ENCODE results near the gene PTPRD. TPM values are rescaled to one million over a fixed set of nuclear protein-coding genes. Genes with fewer than 3 reads are reported as not detected.

Gene PTPRD
- total RNA-seq (2014; rRNA removed; shearing (Covaris generic)), result 4.5 and 5.7 TPM in 2 replicates

- DNase-seq (ENCODE audit: low read depth), result peak; percentile 75
Observed at GRCh38 chr9:10612641-10613398, at the start of gene PTPRD. Gene PTPRD (minus strand): TSS chr9:10613002.

- no peak for DNase-seq (ENCODE audit: low read depth)
Observed at GRCh38 chr9:10661994-10662393, 49.2 kb upstream of the PTPRD start.

DNA sequence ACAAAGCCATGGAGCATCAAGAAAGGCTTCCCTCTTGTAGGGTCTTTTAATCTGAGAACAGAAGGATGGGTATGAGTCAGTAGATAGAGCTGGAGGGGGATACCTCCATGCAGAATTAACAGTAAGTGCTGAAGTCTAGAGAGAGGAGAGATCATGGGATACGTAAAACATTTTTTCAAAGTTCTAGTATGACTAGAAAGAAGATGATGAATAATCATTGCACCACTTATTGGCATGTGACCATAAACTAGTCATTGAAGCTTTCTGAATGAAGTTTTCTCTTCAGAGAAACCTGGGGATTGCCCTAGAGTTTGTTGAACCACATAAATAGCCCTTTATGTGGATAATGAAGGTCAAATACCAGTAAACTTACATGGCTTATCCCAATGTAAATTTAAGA is 48.6 kb upstream of the PTPRD start:
- DNase-seq (ENCODE audit: low read depth), result no peak

DNA sequence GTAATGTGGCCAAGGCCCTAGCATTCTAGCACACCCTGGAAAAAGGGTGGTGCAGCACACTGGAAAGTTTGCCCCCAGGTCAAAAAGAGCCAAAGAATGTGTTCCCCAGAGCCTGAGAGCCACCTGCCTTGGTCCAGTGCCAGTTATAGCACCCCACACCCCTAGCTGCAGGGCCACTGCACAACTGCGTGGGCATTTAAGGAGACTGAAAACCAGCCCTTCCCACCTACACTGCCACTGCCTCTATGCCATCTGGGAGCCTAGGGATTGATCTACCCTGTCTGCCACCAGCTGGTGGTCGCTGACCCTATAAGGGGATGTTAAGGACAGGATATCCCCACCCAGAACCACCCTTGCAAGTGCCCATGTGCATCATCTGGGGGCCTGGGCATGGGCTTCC is 38.2 kb upstream of the PTPRD start:
- no peak for DNase-seq (ENCODE audit: low read depth)

- DNase-seq (ENCODE audit: low read depth), result no peak
Observed at GRCh38 chr9:10649076-10649475, 36.3 kb upstream of the PTPRD start.

GRCh38 chr9:10633785-10634184 is 21.0 kb upstream of the PTPRD start:
- DNase-seq (ENCODE audit: low read depth), result peak; percentile 23

DNA sequence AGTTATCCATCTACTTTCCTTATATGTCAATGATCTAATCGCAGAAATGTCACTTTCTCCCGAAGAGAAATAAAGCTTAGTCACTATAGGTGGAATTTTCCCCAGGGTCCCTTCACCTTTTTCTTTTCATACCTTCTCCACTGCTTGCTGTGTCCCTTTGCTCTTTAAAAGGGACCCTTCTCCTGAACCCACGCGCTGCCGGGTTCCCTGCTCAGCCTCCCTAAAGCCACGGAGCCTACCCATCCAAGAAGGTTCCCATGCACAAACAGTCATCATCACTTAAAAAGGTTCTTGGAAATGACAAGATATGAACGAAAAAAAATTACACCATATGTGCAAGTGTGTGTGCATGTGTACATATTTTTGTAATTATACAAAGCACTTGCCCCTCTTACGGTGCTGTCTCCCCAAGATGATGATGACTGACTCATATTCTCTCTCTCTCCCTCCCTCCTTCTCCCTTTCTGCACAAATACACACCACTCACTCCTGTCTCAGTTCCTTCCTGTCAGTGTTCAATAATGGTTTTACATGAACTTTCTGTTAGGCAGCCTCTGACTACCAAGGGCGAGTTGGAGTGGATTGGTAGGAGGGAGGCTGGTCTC is 1.5 kb upstream of the PTPRD start:
- DNase-seq (ENCODE audit: low read depth), result peak; percentile 28

- DNase-seq (ENCODE audit: low read depth), result peak; percentile 5
Observed at GRCh38 chr9:10613419-10613818, 617 bp upstream of the PTPRD start.

DNA sequence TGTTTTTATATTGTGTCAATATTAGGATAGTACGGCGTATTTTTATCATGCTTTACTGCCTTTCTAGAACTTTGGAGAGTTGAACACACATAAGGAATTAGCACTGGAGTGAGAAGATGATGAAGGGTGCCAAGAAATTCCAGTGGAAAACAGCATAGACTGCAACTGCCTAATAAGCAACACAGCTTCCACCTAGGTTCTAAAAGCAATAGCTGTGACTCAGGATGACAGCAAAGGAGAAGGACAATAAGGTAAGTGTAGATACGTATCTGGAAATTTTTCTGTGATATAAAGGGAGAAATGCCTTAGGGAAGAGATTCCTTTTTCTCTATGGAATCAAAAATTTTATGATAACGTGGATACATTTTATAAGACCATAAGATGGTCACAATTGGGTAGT is 7.4 kb downstream of the PTPRD start:
- no peak for DNase-seq (ENCODE audit: low read depth)

GRCh38 chr9:10604927-10605326 is 7.9 kb downstream of the PTPRD start:
- no peak for DNase-seq (ENCODE audit: low read depth)

- DNase-seq (ENCODE audit: low read depth), result no peak
Observed at GRCh38 chr9:10597801-10598200, 15.0 kb downstream of the PTPRD start.

GRCh38 chr9:10594482-10594881 is 18.3 kb downstream of the PTPRD start:
- DNase-seq (ENCODE audit: low read depth), result no peak

DNA sequence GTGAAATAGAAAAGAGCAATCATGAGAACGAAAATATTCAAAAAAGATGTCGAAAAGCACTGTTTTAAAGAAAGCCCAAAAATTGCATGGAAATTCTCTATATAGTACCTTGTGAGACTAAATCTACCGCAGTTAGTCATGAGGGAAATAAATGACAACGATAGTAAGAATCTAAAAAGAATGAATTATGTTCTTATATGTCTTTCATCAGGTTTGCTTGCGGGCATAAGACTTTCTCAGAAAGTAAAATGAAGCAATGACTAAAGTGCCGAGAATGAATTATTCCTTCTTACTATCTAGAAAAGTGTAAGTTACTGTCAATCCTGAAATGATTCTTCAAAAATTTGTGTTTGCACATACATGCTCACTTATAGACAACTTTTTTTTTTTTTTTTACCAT is 26.4 kb downstream of the PTPRD start:
- no peak for DNase-seq (ENCODE audit: low read depth)

DNA sequence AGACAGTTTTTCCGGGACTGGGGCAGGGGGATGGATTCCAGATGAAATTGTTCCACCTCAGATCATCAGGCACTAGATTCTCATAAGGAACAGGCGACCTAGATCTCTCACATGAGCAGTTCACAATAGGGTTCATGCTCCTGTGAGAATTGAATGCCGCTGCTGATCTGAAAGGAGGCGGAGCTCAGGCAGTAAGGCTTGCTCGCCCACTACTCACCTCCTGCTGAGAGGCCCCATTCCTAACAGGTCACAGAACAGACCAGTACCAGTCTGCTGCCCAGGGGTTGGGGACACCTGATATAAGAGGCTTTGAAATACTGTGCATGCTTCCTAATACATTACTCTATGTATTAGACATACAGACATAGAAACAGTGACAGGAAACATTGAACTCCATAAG is 41.1 kb downstream of the PTPRD start:
- no peak for DNase-seq (ENCODE audit: low read depth)

- DNase-seq (ENCODE audit: low read depth), result no peak
Observed at GRCh38 chr9:10566848-10567247, 46.0 kb downstream of the PTPRD start.

DNA sequence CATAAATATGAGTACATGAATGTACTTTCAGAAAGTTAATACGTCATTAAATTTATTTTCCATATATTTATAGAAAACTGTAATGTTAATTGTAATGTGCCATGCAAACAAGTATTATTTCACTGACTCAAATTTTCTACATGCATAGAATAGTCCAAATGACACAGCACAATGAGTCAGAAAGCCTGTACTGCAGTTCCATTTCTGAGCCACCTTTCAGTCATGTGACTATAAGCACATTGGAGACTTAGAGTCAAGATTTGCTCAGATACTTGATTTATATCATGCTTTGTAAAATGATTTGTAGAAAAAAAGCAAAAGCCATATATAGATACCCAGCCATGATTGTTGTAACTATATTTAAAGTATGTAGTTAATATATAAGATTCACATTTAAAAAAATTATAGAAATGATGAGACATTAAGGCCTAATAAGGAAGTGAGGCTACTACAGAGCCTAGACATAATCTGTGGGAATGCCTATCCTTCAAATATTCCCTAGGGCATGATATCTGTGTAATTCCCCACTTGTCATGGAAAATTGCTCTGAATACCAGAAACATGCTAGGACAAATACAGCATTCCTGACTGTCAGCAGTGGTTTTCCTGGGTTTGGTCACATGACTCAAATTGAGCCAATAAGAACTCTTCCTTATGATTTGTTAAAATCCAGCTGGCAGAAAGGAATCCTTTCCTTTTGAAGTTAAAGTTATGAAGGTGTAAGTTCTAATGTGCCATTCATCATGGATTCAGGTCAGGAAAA is 50.0 kb downstream of the PTPRD start:
- peak; percentile 10 for DNase-seq (ENCODE audit: low read depth)

- DNase-seq (ENCODE audit: low read depth), result no peak
Observed at GRCh38 chr9:10548348-10548747, 64.5 kb downstream of the PTPRD start.

DNA sequence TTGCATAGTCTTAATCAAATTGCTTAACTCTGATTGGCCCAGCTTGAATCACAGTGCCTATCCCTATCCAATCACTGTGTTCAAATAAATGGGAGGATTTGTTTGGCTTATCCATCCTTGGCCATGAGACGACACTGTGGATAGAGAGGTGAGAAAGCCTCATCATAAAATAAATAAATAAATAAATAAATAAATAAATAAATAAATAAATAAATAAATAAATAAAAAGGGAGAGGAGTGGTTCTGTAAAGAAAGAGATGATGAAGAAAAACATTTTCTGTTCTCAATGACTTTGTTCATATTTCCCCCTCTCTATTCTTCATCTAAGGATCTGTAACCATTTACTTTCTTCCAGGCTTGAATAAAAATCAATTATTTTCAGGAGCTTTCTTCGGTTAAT is 74.7 kb downstream of the PTPRD start:
- no peak for DNase-seq (ENCODE audit: low read depth)

DNA sequence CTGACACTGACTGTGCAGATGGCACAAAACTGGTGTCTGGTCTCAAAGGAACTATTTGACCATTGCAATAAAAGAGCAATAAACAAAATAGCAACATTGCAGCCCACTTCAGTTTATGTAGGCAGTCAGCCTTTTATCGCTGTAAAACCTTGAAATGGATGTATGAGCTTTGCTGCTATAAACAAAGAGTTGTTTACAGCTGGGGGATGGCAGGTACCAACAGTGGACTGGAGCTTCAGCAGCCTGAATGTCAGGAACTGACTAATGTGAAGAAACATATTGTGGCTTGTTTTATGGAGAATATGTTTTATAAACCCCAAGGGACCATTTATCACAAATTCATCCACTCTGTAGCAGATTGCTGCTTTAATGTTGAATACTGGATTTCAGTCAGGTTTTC is 78.0 kb downstream of the PTPRD start:
- no peak for DNase-seq (ENCODE audit: low read depth)

GRCh38 chr9:10525972-10526371 is 86.8 kb downstream of the PTPRD start:
- DNase-seq (ENCODE audit: low read depth), result no peak

GRCh38 chr9:10523164-10523563 is 89.6 kb downstream of the PTPRD start:
- DNase-seq (ENCODE audit: low read depth), result no peak

- DNase-seq (ENCODE audit: low read depth), result no peak
Observed at GRCh38 chr9:10512144-10512543, 100.7 kb downstream of the PTPRD start.

- DNase-seq (ENCODE audit: low read depth), result no peak
Observed at GRCh38 chr9:10488937-10489336, 123.9 kb downstream of the PTPRD start.
